H1 (cell line): Measurements from ENCODE around the gene TRAF3. TPM values are rescaled to one million over a fixed set of nuclear protein-coding genes. Genes with fewer than 3 reads are reported as not detected.

Source experiments
- CTCF ChIA-PET: fragments of 300-600 bp; sonication (Branson Sonifier 250); formaldehyde crosslinking; loops from one replicate; lab custom pipeline; 2021; ENCODE audit not compliant: partially characterized antibody; lab: Charles Lee
- POLR2A ChIA-PET: fragments of 300-600 bp; sonication (Branson Sonifier 250); formaldehyde crosslinking; loops from one replicate; lab custom pipeline; 2021; ENCODE audit warnings: inconsistent platforms; ENCODE audit not compliant: partially characterized antibody; lab: Charles Lee
- DNase-seq, 2 experiments: peaks; one replicate each; pipeline versions ENCODE4 v3.0.0 to v3.0.0-alpha.2; 2010 to 2022; ENCODE audit warnings: low spot score in 2 of 2, low read depth in 1 of 2, mixed read lengths in 1 of 2
- FAIRE-seq: peaks from 2 replicates; lab custom pipeline; 2011; peaks lifted over from hg19 to GRCh38; lab: Jason Lieb, UNC
- H2AFZ ChIP-seq: 2 replicates; pipeline ENCODE4 v1.8.1; 2012; ENCODE audit warnings: low read length, inconsistent platforms
- H2AK5ac ChIP-seq: 2 replicates; pipeline ENCODE4 v1.6.1; 2013; ENCODE audit warnings: low read depth, low read length
- H2BK120ac ChIP-seq: replicated peaks from 2 replicates; pipeline ENCODE3; 2013; ENCODE audit warnings: low read depth, low read length, inconsistent platforms
- H2BK12ac ChIP-seq: 2 replicates; pipeline ENCODE4 v1.6.1; 2013; ENCODE audit warnings: low read depth, low read length
- H2BK15ac ChIP-seq: 2 replicates; pipeline ENCODE4 v1.6.1; 2013; ENCODE audit warnings: low read length
- H2BK20ac ChIP-seq: 2 replicates; pipeline ENCODE4 v1.6.1; 2013; ENCODE audit warnings: low read length
- H2BK5ac ChIP-seq: 2 replicates; pipeline ENCODE4 v1.6.1; 2013; ENCODE audit warnings: low read depth, low read length
- H3K14ac ChIP-seq: 2 replicates; pipeline ENCODE4 v1.6.1; 2013; ENCODE audit warnings: inconsistent platforms; ENCODE audit not compliant: insufficient read length
- H3K18ac ChIP-seq: 2 replicates; pipeline ENCODE4 v1.6.1; 2013; ENCODE audit warnings: low read length; ENCODE audit errors: extremely low read depth
- H3K23ac ChIP-seq: 2 replicates; pipeline ENCODE4 v1.6.1; 2013; ENCODE audit warnings: inconsistent platforms; ENCODE audit not compliant: insufficient read length
- H3K23me2 ChIP-seq: 2 replicates; pipeline ENCODE4 v1.6.1; 2013; ENCODE audit warnings: low read depth, low read length
- H3K27ac ChIP-seq: 2 replicates; pipeline ENCODE4 v1.6.1; 2011; ENCODE audit warnings: low read depth, low read length, inconsistent platforms
- H3K27me3 ChIP-seq, 4 experiments: replicated peaks in 1 of 4; 1 replicate in 1 of 4; 2 replicates in 3 of 4; pipeline versions ENCODE4 v1.6.1 to v1.8.1; 2011 to 2013; ENCODE audit warnings: low read length in 3 of 4, mild to moderate bottlenecking in 3 of 4, inconsistent platforms in 2 of 4, mixed read lengths in 2 of 4, moderate library complexity in 1 of 4; ENCODE audit not compliant: control insufficient read depth in 3 of 4, insufficient read depth in 3 of 4; ENCODE audit errors: extremely low read depth in 1 of 4
- H3K36me3 ChIP-seq, 4 experiments: 2 replicates each; pipeline versions ENCODE4 v1.6.1 to v1.8.1; 2011 to 2013; ENCODE audit warnings: mild to moderate bottlenecking in 4 of 4, low read length in 3 of 4, moderate library complexity in 2 of 4, control low read depth in 1 of 4, inconsistent platforms in 1 of 4; ENCODE audit not compliant: insufficient read depth in 4 of 4, control insufficient read depth in 2 of 4
- H3K4ac ChIP-seq: replicated peaks from 2 replicates; pipeline ENCODE3; 2013; ENCODE audit warnings: low read length, low read depth, mixed read lengths, inconsistent platforms; ENCODE audit not compliant: insufficient read length
- H3K4me1 ChIP-seq, 4 experiments: replicated peaks in 1 of 4; 1 replicate in 1 of 4; 2 replicates in 3 of 4; pipeline versions ENCODE4 v1.6.1 to v1.8.1; 2011 to 2013; ENCODE audit warnings: low read length in 3 of 4, inconsistent platforms in 2 of 4, mixed read lengths in 1 of 4; ENCODE audit not compliant: insufficient read depth in 4 of 4, control insufficient read depth in 3 of 4
- H3K4me2 ChIP-seq, 2 experiments: 2 replicates each; pipeline versions ENCODE4 v1.6.1 to v1.8.1; 2011 to 2013; ENCODE audit warnings: low read depth in 2 of 2, low read length in 2 of 2, control low read depth in 1 of 2, inconsistent platforms in 1 of 2, mild to moderate bottlenecking in 1 of 2; ENCODE audit not compliant: insufficient read depth in 1 of 2
- H3K4me3 ChIP-seq, 4 experiments: fragments of 200-600, 300-600 bp in 1 of 4; sonication (generic), shearing (Covaris generic), sonication (Bioruptor Twin) in 1 of 4; 2 replicates each; pipeline versions ENCODE4 v1.5.1 to v1.8.1; 2011 to 2016; ENCODE audit warnings: low read length in 4 of 4, low read depth in 3 of 4, control low read depth in 2 of 4, inconsistent platforms in 2 of 4, mild to moderate bottlenecking in 2 of 4, mixed read lengths in 1 of 4, moderate library complexity in 1 of 4; ENCODE audit not compliant: insufficient read depth in 2 of 4; ENCODE audit errors: extremely low read depth in 1 of 4
- H3K56ac ChIP-seq: replicated peaks from 2 replicates; pipeline ENCODE3; 2013; ENCODE audit warnings: low read depth, mild to moderate bottlenecking, mixed read lengths, low read length, inconsistent platforms; ENCODE audit not compliant: insufficient read length
- H3K79me1 ChIP-seq: 2 replicates; pipeline ENCODE4 v1.6.1; 2013; ENCODE audit warnings: low read depth, low read length, control low read depth
- H3K79me2 ChIP-seq, 2 experiments: 2 replicates each; pipeline versions ENCODE4 v1.6.1 to v1.8.1; 2012 to 2013; ENCODE audit warnings: low read length in 2 of 2, mild to moderate bottlenecking in 2 of 2, inconsistent platforms in 1 of 2; ENCODE audit not compliant: insufficient read depth in 2 of 2, control insufficient read depth in 1 of 2
- H3K9ac ChIP-seq, 4 experiments: replicated peaks in 1 of 4; 1 replicate in 1 of 4; 2 replicates in 3 of 4; pipeline versions ENCODE4 v1.6.1 to v1.8.1; 2011 to 2013; ENCODE audit warnings: low read depth in 3 of 4, low read length in 3 of 4, control low read depth in 2 of 4, mild to moderate bottlenecking in 2 of 4, moderate library complexity in 2 of 4, inconsistent platforms in 1 of 4; ENCODE audit errors: extremely low read depth in 1 of 4
- H3K9me3 ChIP-seq, 2 experiments: 2 replicates each; pipeline versions ENCODE4 v1.6.1 to v1.8.1; 2012 to 2013; ENCODE audit warnings: mild to moderate bottlenecking in 2 of 2, moderate library complexity in 2 of 2, control low read depth in 1 of 2, inconsistent platforms in 1 of 2, low read depth in 1 of 2, low read length in 1 of 2, mixed read lengths in 1 of 2; ENCODE audit not compliant: insufficient read depth in 2 of 2
- H4K20me1 ChIP-seq, 2 experiments: replicated peaks in 1 of 2; 2 replicates each; pipeline versions ENCODE3 to v1.8.1; 2011 to 2013; ENCODE audit warnings: inconsistent platforms in 2 of 2, low read length in 2 of 2, mild to moderate bottlenecking in 1 of 2; ENCODE audit not compliant: insufficient read depth in 2 of 2, control insufficient read depth in 1 of 2
- H4K5ac ChIP-seq: 2 replicates; pipeline ENCODE4 v1.6.1; 2013; ENCODE audit warnings: low read length, low read depth, mixed read lengths, inconsistent platforms; ENCODE audit not compliant: insufficient read length
- H4K8ac ChIP-seq: 2 replicates; pipeline ENCODE4 v1.8.0; 2013; ENCODE audit warnings: mild to moderate bottlenecking, moderate library complexity, low read length, inconsistent platforms; ENCODE audit not compliant: insufficient read depth; ENCODE audit errors: extremely low read depth
- H4K91ac ChIP-seq: replicated peaks from 2 replicates; pipeline ENCODE3; 2013; ENCODE audit warnings: low read length, mixed read lengths, inconsistent platforms; ENCODE audit not compliant: insufficient read length
- ASH2L ChIP-seq: fragments of 200-600, 300-600 bp; sonication (generic); IDR thresholded peaks from one replicate; pipeline ENCODE4 v1.7.1; 2017; ENCODE audit warnings: low read length
- BRCA1 ChIP-seq: IDR thresholded peaks from 2 replicates; pipeline ENCODE4 v1.6.1; 2012; ENCODE audit warnings: low read depth, low read length, improper control_type of control experiment
- GTF2F1 ChIP-seq: IDR thresholded peaks from 2 replicates; pipeline ENCODE4 v1.6.1; 2012; ENCODE audit warnings: low read depth, low read length, improper control_type of control experiment, borderline replicate concordance
- KDM4A ChIP-seq: IDR thresholded peaks from one replicate; pipeline ENCODE4 v1.7.1; 2012; ENCODE audit warnings: low read depth, mild to moderate bottlenecking, moderate library complexity, low read length, inconsistent platforms; ENCODE audit not compliant: severe bottlenecking
- SP4 ChIP-seq: IDR thresholded peaks from 2 replicates; pipeline ENCODE4 v1.6.1; 2012; ENCODE audit warnings: low read length, inconsistent platforms
- TAF7 ChIP-seq: optimal IDR thresholded peaks from 2 replicates; pipeline ENCODE3; 2011; ENCODE audit warnings: low read depth, mild to moderate bottlenecking, inconsistent platforms, low read length, moderate library complexity, borderline replicate concordance
- TCF12 ChIP-seq: IDR thresholded peaks from 2 replicates; pipeline ENCODE4 v1.6.1; 2011; ENCODE audit warnings: low read depth, mild to moderate bottlenecking, low read length
- WGBS, 2 experiments: shearing (Covaris generic) in 1 of 2; methylation state at CpG; one replicate each; pipeline versions ENCODE4 v1.1.6 to v1.1.7; 2013 to 2015; ENCODE audit warnings: low lambda C conversion rate in 2 of 2, mixed read lengths in 2 of 2, inconsistent platforms in 1 of 2, low coverage in 1 of 2, missing lambda C conversion rate in 1 of 2; ENCODE audit not compliant: insufficient replicate concordance in 2 of 2, insufficient coverage in 1 of 2, insufficient read length in 1 of 2; ENCODE audit errors: extremely low coverage in 1 of 2, missing lambda C conversion rate in 1 of 2; 5-methylcytosine and 5-hydroxymethylcytosine counted together
- polyA plus RNA-seq, 7 experiments: library from polyadenylated mRNA; depleted of rRNA in 3 of 7; stranded (reverse) in 5 of 7; unstranded in 2 of 7; fragments of >200 nt in 5 of 7; fragments of 200-250 nt in 2 of 7; gene quantifications; 1 replicate in 5 of 7; 2 replicates in 1 of 7; 4 replicates in 1 of 7; pipeline versions ENCODE4 v1.2.1 to v1.2.3, GENCODE V29; 2011 to 2013; ENCODE audit warnings: missing spikeins in 2 of 7, mixed read lengths in 2 of 7
- total RNA-seq: library from RNA; stranded (reverse); fragmentation: NEBNext Ultra II Directional; extraction: Animal tissue kit (Norgen Biotek cat#: 25700); gene quantifications from 2 replicates; pipeline ENCODE4 v1.2.1, GENCODE V29; 2021

The TRAF3 gene
- total and polyA plus RNA-seq, 2 of the 8 experiments (the other 6 are each of a cell fraction or from before 2014, with no cell fraction given): 5.8 to 12.1 TPM

- H3K23me2 ChIP-seq: no peaks in the 10 kb centered on the region
- no peak overlapping the region for H4K5ac ChIP-seq
- H3K4ac ChIP-seq: no peak overlapping the region
- no peak overlapping the region for H3K4me3 ChIP-seq
- H4K8ac ChIP-seq: no peak overlapping the region
- H2BK120ac ChIP-seq: no peak overlapping the region
- no peaks in the 10 kb centered on the region for H3K9me3 ChIP-seq
- no peaks in the 10 kb centered on the region for H3K4me1 ChIP-seq
- POLR2A ChIA-PET: no interaction called here
- no peak overlapping the region for H3K9ac ChIP-seq
- DNase-seq: no peak
- WGBS, 2 experiments: 96% methylated on average over 23 of the region's 23 CpGs; no CpG with 5 or more reads in 1 of the 2 experiments
- H3K27me3 ChIP-seq: no peaks in the 10 kb centered on the region
- no peak overlapping the region for H2BK20ac ChIP-seq
- FAIRE-seq: no peak
- CTCF ChIA-PET: no interaction called here
- H3K56ac ChIP-seq: no peak overlapping the region
- H3K23ac ChIP-seq: no peak overlapping the region
- H2BK12ac ChIP-seq: no peak overlapping the region
- H4K20me1 ChIP-seq: peaks cover 6 to 12% of the 10 kb centered on the region in 2 experiments
- H4K91ac ChIP-seq: no peak overlapping the region
- H3K27ac ChIP-seq: no peak overlapping the region
- no peak overlapping the region for H2BK5ac ChIP-seq
- H3K4me2 ChIP-seq: no peak overlapping the region
- no peak overlapping the region for H2AFZ ChIP-seq
- no peaks in the 10 kb centered on the region for H3K79me2 ChIP-seq
- H3K14ac ChIP-seq: no peak overlapping the region
- peaks cover 10 to 63% (median 51%) of the 10 kb centered on the region in 4 experiments for H3K36me3 ChIP-seq
- no peak overlapping the region for H2BK15ac ChIP-seq
- no peak overlapping the region for H3K18ac ChIP-seq
- H2AK5ac ChIP-seq: no peak overlapping the region
- H3K79me1 ChIP-seq: no peaks in the 10 kb centered on the region
- TF ChIP-seq ASH2L (no peak), BRCA1 (no peak), SP4 (no peak), GTF2F1 (no peak), TAF7 (no peak), TCF12 (no peak), KDM4A (no peak)
These were observed 172.7 kb downstream of the TRAF3 start for GRCh38 chr14:102949801-102950451.
